ENCODE data around the gene FOXP1.
"Not testable (repeated sequence)": the region's sequence is repeated elsewhere in the genome, so short reads cannot be mapped to it uniquely, and the experiment has no call there.

FOXP1 gene

DNA sequence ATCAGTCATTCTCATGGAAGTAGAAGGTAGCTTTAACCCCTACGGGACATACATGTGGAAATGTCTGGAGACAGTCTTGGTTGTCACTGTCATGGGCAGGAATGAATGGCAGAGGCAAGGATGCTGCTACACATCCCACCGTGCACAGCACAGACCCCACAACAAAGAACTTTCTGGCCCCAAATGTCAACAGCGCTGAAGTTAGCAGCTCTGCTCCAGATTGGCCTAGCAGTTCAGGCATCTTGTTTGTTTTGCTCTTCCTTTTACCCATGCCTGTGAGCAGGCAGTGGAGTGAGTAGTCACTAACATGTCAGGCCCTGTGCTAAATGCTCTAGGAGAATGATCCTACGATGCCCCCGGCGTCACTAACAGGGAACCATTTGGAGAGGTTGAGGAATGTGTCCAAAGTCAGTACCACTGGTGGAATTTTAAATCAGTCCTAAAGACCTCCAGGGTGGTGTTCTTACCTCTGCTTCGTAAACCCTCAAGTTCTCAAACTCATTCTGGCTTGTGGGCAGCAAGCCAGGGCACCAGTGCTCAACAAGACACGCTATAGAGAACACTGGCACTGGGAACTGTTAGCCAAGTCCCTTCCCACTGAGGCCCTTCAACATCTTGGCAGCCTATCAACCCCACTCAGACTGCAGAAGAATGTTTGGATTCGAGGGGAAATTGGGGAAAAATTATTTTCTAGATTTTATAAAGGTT lies 142.2 kb downstream of the FOXP1 start:
- Histone ChIP-seq H3K4me3 (ENCODE audit: low read depth, low read length) (no peak overlapping the region), H3K36me3 (ENCODE audit: control insufficient read depth, insufficient read depth, low read length) (no peaks in the 10 kb centered on the region), H3K4me1 (ENCODE audit: control insufficient read depth, insufficient read depth, low read length) (0 out of 2 replicates have a peak, but pooled peaks cover 4% of the 10 kb centered on the region), H3K9ac (ENCODE audit: low read depth, low read length) (no peak overlapping the region), H3K9me3 (ENCODE audit: control insufficient read depth, insufficient read depth, low read length) (no peaks in the 10 kb centered on the region), H3K27me3 (ENCODE audit: control insufficient read depth, insufficient read depth, low read length) (no peaks in the 10 kb centered on the region), H3K27ac (ENCODE audit: low read depth, low read length) (no peak overlapping the region)

DNA sequence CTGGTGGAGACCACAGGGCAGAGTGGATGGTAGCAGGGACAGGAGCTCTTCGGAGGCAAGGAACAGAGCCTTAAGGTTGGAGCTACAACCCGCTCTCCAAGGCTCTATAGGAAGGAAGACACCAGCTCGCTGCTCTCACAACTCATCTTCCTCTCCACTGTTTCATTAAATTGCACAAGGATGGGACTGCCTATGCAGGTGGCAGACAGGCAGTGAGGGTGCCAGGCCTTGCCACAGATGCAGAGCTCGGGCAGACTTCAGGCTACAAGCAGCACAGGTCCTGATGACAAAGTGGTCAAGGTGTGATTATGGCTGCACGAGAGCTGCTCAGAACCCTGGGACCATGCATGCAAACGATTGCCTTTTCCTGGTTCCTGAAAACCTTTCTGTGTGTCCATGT lies 144.6 kb downstream of the FOXP1 start:
- Histone ChIP-seq H3K27me3 (ENCODE audit: control insufficient read depth, insufficient read depth, low read length) (no peaks in the 10 kb centered on the region), H3K4me1 (ENCODE audit: control insufficient read depth, insufficient read depth, low read length) (0 out of 2 replicates have a peak, but pooled peaks cover 4% of the 10 kb centered on the region), H3K27ac (ENCODE audit: low read depth, low read length) (no peak overlapping the region), H3K9me3 (ENCODE audit: control insufficient read depth, insufficient read depth, low read length) (no peaks in the 10 kb centered on the region), H3K36me3 (ENCODE audit: control insufficient read depth, insufficient read depth, low read length) (no peaks in the 10 kb centered on the region), H3K4me3 (ENCODE audit: low read depth, low read length) (no peak overlapping the region), H3K9ac (ENCODE audit: low read depth, low read length) (no peak overlapping the region)

GRCh38 chr3:71438071-71438685 lies 145.3 kb downstream of the FOXP1 start:
- H3K4me3 ChIP-seq (ENCODE audit: low read depth, low read length): no peak overlapping the region
- 0 out of 2 replicates have a peak, but pooled peaks cover 4% of the 10 kb centered on the region for H3K4me1 ChIP-seq (ENCODE audit: control insufficient read depth, insufficient read depth, low read length)
- H3K36me3 ChIP-seq (ENCODE audit: control insufficient read depth, insufficient read depth, low read length): no peaks in the 10 kb centered on the region
- no peaks in the 10 kb centered on the region for H3K9me3 ChIP-seq (ENCODE audit: control insufficient read depth, insufficient read depth, low read length)
- H3K27me3 ChIP-seq (ENCODE audit: control insufficient read depth, insufficient read depth, low read length): no peaks in the 10 kb centered on the region
- no peak overlapping the region for H3K9ac ChIP-seq (ENCODE audit: low read depth, low read length)
- no peak overlapping the region for H3K27ac ChIP-seq (ENCODE audit: low read depth, low read length)

DNA sequence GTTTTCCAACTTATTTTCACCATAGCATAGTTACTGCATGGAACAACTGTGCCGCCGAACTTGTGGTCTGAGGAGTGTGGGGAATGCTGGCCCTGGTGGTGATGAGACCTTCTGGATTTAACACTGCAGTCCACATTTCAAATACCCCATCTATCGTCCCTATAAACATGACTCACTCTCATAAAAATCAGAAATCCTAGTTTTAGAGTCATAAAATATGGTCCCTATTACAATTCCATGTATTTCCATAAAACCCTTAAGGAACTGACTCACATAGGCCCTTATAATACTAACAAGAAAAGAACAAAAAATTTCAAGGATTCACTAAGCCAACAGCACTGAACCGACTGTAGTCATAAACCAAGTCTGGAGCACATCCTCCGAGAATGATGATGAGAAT lies 147.2 kb downstream of the FOXP1 start:
- no peaks in the 10 kb centered on the region for H3K36me3 ChIP-seq (ENCODE audit: control insufficient read depth, insufficient read depth, low read length)

DNA sequence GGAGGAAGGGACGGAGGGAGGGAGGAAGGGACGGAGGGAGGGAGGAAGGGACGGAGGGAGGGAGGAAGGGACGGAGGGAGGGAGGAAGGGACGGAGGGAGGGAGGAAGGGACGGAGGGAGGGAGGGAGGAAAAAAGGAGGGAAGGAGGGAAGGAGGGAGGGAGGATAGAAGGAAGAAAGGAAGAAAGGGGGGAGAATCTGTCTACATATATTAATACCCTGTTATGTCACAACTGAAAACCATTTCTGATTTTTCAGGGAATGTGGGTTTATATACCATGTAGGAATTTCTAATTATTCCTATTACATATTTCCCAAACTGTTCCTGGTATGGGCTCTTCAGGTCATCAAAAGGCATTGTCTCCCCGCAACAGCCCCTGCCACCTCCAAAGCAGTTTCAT lies 147.7 kb downstream of the FOXP1 start:
- not testable (repeated sequence) for H3K9ac ChIP-seq (ENCODE audit: low read depth, low read length); H3K27ac ChIP-seq (ENCODE audit: low read depth, low read length); H3K27me3 ChIP-seq (ENCODE audit: control insufficient read depth, insufficient read depth, low read length); H3K4me3 ChIP-seq (ENCODE audit: low read depth, low read length); H3K9me3 ChIP-seq (ENCODE audit: control insufficient read depth, insufficient read depth, low read length); H3K4me1 ChIP-seq (ENCODE audit: control insufficient read depth, insufficient read depth, low read length); H3K36me3 ChIP-seq (ENCODE audit: control insufficient read depth, insufficient read depth, low read length)

More for the DNA sequence above, 147.2 kb downstream of the FOXP1 start:
- Histone ChIP-seq H3K9me3 (ENCODE audit: control insufficient read depth, insufficient read depth, low read length) (no peaks in the 10 kb centered on the region), H3K9ac (ENCODE audit: low read depth, low read length) (no peak overlapping the region), H3K4me1 (ENCODE audit: control insufficient read depth, insufficient read depth, low read length) (0 out of 2 replicates have a peak, but pooled peaks cover 4% of the 10 kb centered on the region), H3K4me3 (ENCODE audit: low read depth, low read length) (no peak overlapping the region), H3K27me3 (ENCODE audit: control insufficient read depth, insufficient read depth, low read length) (no peaks in the 10 kb centered on the region), H3K27ac (ENCODE audit: low read depth, low read length) (no peak overlapping the region)

DNA sequence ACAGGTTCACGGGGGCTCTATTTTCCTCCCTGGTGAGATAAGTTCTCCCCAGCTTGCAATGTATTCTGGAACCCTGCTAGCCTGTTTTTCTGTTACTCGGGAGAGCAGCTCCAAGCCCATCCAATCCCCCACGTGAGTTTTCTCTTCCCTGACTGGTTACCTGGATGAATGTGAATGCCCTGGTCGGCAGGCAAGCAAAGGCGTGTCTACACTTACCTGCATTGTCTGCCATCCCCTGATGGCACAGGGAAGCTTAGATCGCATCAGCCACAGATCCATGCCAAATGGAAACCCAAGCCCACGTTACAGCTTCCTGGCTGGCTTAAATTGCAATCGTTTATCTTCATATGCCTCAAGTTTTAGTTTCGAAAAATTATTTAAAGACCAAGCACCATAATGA lies 149.9 kb downstream of the FOXP1 start:
- Histone ChIP-seq H3K36me3 (ENCODE audit: control insufficient read depth, insufficient read depth, low read length) (no peaks in the 10 kb centered on the region), H3K4me1 (ENCODE audit: control insufficient read depth, insufficient read depth, low read length) (peaks cover 19% of the 10 kb centered on the region), H3K9me3 (ENCODE audit: control insufficient read depth, insufficient read depth, low read length) (no peaks in the 10 kb centered on the region), H3K9ac (ENCODE audit: low read depth, low read length) (no peak overlapping the region), H3K27ac (ENCODE audit: low read depth, low read length) (no peak overlapping the region), H3K27me3 (ENCODE audit: control insufficient read depth, insufficient read depth, low read length) (no peaks in the 10 kb centered on the region), H3K4me3 (ENCODE audit: low read depth, low read length) (no peak overlapping the region)

- H3K4me3 ChIP-seq (ENCODE audit: low read depth, low read length): no peak overlapping the region
- no peak overlapping the region for H3K9ac ChIP-seq (ENCODE audit: low read depth, low read length)
- H3K4me1 ChIP-seq (ENCODE audit: control insufficient read depth, insufficient read depth, low read length): peaks cover 15% of the 10 kb centered on the region
- no peaks in the 10 kb centered on the region for H3K9me3 ChIP-seq (ENCODE audit: control insufficient read depth, insufficient read depth, low read length)
- no peak overlapping the region for H3K27ac ChIP-seq (ENCODE audit: low read depth, low read length)
- H3K36me3 ChIP-seq (ENCODE audit: control insufficient read depth, insufficient read depth, low read length): no peaks in the 10 kb centered on the region
- no peaks in the 10 kb centered on the region for H3K27me3 ChIP-seq (ENCODE audit: control insufficient read depth, insufficient read depth, low read length)
These were observed 151.2 kb downstream of the FOXP1 start for GRCh38 chr3:71432044-71432975.

GRCh38 chr3:71430941-71431552 lies 152.5 kb downstream of the FOXP1 start:
- H3K4me1 ChIP-seq (ENCODE audit: control insufficient read depth, insufficient read depth, low read length): peaks cover 15% of the 10 kb centered on the region
- H3K36me3 ChIP-seq (ENCODE audit: control insufficient read depth, insufficient read depth, low read length): no peaks in the 10 kb centered on the region
- no peak overlapping the region for H3K4me3 ChIP-seq (ENCODE audit: low read depth, low read length)
- H3K9ac ChIP-seq (ENCODE audit: low read depth, low read length): no peak overlapping the region
- H3K27ac ChIP-seq (ENCODE audit: low read depth, low read length): no peak overlapping the region
- H3K27me3 ChIP-seq (ENCODE audit: control insufficient read depth, insufficient read depth, low read length): no peaks in the 10 kb centered on the region
- no peaks in the 10 kb centered on the region for H3K9me3 ChIP-seq (ENCODE audit: control insufficient read depth, insufficient read depth, low read length)

- no peak overlapping the region for H3K9ac ChIP-seq (ENCODE audit: low read depth, low read length)
- peaks cover 15% of the 10 kb centered on the region for H3K4me1 ChIP-seq (ENCODE audit: control insufficient read depth, insufficient read depth, low read length)
- no peaks in the 10 kb centered on the region for H3K27me3 ChIP-seq (ENCODE audit: control insufficient read depth, insufficient read depth, low read length)
These were observed 153.9 kb downstream of the FOXP1 start for GRCh38 chr3:71429597-71429988.

DNA sequence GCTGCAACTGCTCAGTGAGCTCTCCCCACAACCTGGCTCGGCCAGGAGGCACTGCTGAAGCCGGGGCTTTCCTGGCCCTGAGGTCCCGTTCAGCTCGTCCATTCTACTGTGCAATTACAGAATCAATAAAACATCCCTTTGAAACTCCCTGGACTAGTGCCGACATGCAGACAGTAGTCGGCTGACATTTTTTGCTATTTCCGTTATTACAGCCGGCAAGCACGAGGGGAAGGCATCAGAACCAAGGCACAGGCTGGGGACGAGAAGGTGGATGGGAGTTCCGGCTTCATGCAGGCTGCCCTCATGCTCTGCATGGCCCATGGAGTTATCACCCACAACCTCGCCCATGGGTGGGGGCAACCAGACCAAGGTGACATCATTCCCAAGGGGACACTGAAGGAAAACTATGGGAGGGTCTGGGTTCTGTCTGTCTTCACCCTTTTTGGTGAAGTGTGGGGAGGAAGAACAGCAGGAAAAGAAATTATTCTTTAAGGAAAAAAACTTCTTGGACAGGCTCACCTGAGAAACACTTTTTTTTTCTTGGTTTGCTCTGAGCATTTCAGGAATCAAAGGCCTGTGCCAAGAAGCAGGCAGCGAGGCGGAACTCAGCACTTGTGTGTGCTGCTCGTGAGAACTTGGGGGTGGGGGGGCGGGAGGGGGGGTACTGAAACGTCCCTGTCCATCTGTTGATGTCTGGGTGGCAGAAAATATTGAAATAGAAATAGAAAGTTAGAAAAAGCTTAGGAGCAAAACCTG lies 154.5 kb downstream of the FOXP1 start:
- Histone ChIP-seq H3K9ac (ENCODE audit: low read depth, low read length) (no peak overlapping the region), H3K4me3 (ENCODE audit: low read depth, low read length) (no peak overlapping the region), H3K27ac (ENCODE audit: low read depth, low read length) (no peak overlapping the region), H3K27me3 (ENCODE audit: control insufficient read depth, insufficient read depth, low read length) (no peaks in the 10 kb centered on the region), H3K9me3 (ENCODE audit: control insufficient read depth, insufficient read depth, low read length) (no peaks in the 10 kb centered on the region), H3K4me1 (ENCODE audit: control insufficient read depth, insufficient read depth, low read length) (peaks cover 15% of the 10 kb centered on the region), H3K36me3 (ENCODE audit: control insufficient read depth, insufficient read depth, low read length) (no peaks in the 10 kb centered on the region)

More at GRCh38 chr3:71429597-71429988, 153.9 kb downstream of the FOXP1 start:
- Histone ChIP-seq H3K36me3 (ENCODE audit: control insufficient read depth, insufficient read depth, low read length) (no peaks in the 10 kb centered on the region), H3K27ac (ENCODE audit: low read depth, low read length) (no peak overlapping the region), H3K9me3 (ENCODE audit: control insufficient read depth, insufficient read depth, low read length) (no peaks in the 10 kb centered on the region), H3K4me3 (ENCODE audit: low read depth, low read length) (no peak overlapping the region)
